ENCODE measurements around the gene FAM163A. TPM values are rescaled to one million over a fixed set of nuclear protein-coding genes. Genes with fewer than 3 reads are reported as not detected.

FAM163A gene
- total RNA-seq, 1 donor from 2014 or later: not detected

DNA sequence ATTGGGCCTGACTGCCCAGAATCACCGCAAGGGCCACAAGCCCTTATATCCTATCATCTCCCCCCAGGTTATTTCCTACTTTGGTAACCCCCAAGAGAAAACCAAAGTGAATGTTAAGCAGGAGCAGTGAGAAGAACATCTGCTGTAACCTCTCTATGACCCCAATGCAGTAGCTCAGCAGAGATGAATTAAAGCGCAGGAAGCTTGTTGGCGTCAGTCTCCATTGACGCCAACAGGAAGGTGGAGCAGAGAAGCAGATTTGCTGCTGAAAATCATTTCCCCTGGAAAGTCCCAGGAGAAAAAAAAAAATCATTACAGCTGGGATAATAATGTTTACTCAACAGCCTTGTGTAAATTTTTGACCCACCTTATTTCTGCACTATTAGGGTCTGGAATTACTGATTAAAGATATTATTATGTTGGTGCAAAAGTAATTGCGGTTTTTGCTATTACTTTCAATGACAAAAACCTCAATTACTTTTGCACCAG lies 33.2 kb upstream of the FAM163A start:
- no peak for DNase-seq (ENCODE audit: low read depth)
- no peak overlapping the region for H3K4me3 ChIP-seq (ENCODE audit: low read depth, low read length)
- no peak for TF ChIP-seq CTCF (conservative IDR thresholded peaks at IDR 0.05; ENCODE audit: low read depth, low read length)

DNA sequence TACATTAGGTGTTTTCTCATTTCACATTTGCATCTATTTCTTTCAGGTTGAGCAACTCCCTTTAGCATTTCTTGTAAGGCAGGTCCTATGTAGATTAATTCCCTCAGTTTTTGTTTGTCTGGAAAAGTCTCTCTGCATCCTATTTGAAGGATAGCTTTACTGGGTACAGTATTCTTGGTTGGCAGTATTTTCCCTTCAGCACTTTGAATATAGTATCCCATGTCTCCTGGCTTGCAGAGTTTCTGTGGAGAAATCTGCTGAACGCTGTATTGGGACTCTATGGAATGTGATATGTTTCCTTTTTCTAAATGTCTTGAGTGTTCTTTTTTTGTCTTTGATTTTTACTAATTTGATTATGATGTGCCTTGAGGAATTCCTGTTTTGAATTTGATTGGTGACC lies 28.9 kb upstream of the FAM163A start:
- no peak overlapping the region for H3K4me3 ChIP-seq (ENCODE audit: low read depth, low read length)
- TF ChIP-seq CTCF (conservative IDR thresholded peaks at IDR 0.05; ENCODE audit: low read depth, low read length): no peak
- DNase-seq (ENCODE audit: low read depth): no peak

DNA sequence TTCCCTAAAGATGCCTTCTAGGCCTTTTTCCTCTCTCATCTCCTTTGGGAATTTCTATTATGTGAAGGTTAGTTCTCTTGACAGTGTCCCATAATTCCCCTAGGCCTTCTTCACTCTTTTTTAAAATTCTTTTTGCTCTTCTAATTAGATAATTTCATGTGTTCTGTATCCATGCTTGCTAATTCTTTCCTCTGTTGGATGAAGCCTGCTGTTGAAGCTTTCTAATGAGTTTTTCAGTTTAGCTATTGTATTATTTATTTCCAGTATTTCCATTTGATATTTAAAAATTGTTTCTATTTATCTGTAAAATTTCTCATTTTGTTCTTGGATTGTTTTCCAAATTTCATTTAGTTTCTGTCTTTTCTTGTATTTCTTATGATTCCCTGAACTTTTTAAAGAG lies 28.5 kb upstream of the FAM163A start:
- no peak for DNase-seq (ENCODE audit: low read depth)
- no peak for TF ChIP-seq CTCF (conservative IDR thresholded peaks at IDR 0.05; ENCODE audit: low read depth, low read length)
- H3K4me3 ChIP-seq (ENCODE audit: low read depth, low read length): no peak overlapping the region

DNA sequence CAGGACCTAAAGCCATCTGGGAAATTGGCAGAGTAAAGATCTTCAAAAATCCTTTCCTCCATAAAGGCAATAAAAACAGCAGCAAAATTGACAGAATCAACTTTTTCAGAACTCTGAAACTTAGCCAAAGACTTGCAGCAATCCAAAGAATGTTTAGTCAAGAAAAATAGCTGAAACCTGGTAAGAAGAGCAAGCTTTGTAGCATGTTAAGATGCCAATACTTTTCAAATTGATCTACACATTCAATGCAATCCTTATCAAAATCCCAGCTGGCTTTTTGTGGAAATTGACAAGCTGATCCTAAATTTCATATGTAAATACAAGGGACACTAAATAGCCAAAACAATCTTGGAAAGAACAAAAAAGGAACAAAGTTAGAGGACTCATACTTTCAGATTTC lies 23.8 kb upstream of the FAM163A start:
- no peak overlapping the region for H3K4me3 ChIP-seq (ENCODE audit: low read depth, low read length)
- no peak for TF ChIP-seq CTCF (conservative IDR thresholded peaks at IDR 0.05; ENCODE audit: low read depth, low read length)
- no peak for DNase-seq (ENCODE audit: low read depth)

GRCh38 chr1:179728271-179728670 lies 14.8 kb upstream of the FAM163A start:
- no peak overlapping the region for H3K4me3 ChIP-seq (ENCODE audit: low read depth, low read length)
- TF ChIP-seq CTCF (conservative IDR thresholded peaks at IDR 0.05; ENCODE audit: low read depth, low read length): no peak
- DNase-seq (ENCODE audit: low read depth): no peak

DNA sequence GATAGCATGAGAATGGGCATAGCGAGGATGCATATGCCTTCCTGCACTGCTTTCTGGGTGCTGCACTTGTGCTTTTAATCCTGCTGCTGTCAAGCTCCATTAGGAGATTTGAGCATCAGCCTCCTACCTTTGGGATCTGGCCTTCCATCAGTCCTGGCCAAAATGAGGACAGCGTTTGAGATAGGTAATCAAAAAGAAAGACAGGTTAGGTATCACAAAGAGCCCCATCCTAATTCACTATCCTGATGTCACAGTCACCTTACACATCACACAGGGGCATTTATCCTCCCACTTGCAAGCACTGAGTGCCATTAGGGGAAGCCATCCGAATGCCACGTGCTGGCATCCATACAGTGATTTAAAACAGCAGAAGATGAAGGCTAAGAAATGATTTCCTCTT lies 13.2 kb upstream of the FAM163A start:
- H3K4me3 ChIP-seq (ENCODE audit: low read depth, low read length): no peak overlapping the region
- TF ChIP-seq CTCF (conservative IDR thresholded peaks at IDR 0.05; ENCODE audit: low read depth, low read length): no peak
- DNase-seq (ENCODE audit: low read depth): no peak

DNA sequence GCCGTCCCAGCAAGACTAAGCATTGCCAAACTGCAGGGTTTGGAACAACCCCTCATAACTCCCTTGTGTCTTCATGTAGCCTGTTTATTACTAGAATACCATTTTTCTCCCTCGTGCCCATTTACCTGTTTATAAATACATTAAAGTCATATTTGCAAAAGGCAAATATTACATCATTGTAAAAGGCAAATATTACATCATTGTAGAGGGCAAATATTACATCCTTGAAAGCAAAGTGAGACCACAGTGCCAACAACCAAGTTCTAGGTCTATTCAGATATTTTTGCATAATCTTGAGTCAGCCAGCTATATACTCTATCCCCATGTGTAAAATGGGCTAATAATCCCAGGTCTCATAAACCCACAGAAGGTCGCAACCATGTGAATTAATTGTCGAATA lies 11.4 kb upstream of the FAM163A start:
- no peak for TF ChIP-seq CTCF (conservative IDR thresholded peaks at IDR 0.05; ENCODE audit: low read depth, low read length)
- no peak overlapping the region for H3K4me3 ChIP-seq (ENCODE audit: low read depth, low read length)
- DNase-seq (ENCODE audit: low read depth): no peak
